Common myeloid progenitor, CD34-positive (primary cell): ENCODE data around the gene JAG2.

Experiments used
- CTCF ChIA-PET: fragments of 350-600 bp; sonication (Branson Sonifier 250); formaldehyde crosslinking; loops from one replicate; lab custom pipeline; 2021; ENCODE audit warnings: antibody characterized with exemption; lab: Charles Lee
- POLR2A ChIA-PET: fragments of 350-600 bp; sonication (Branson Sonifier 250); formaldehyde crosslinking; loops from one replicate; lab custom pipeline; 2021; ENCODE audit warnings: antibody characterized with exemption; lab: Charles Lee
- DNase-seq, 3 donors: peaks; one replicate each; pipeline versions ENCODE4 v3.0.0 to v3.0.0-alpha.2; 2013
- H3K27ac ChIP-seq, 2 experiments: 1 replicate in 1 of 2; 2 replicates in 1 of 2; pipeline ENCODE4 v1.7.0; 2013; ENCODE audit warnings: inconsistent platforms in 2 of 2, low read length in 2 of 2, mild to moderate bottlenecking in 2 of 2, low read depth in 1 of 2, moderate library complexity in 1 of 2; ENCODE audit not compliant: severe bottlenecking in 2 of 2, insufficient read depth in 1 of 2, poor library complexity in 1 of 2
- H3K27me3 ChIP-seq, 5 experiments: replicated peaks in 2 of 5; 1 replicate in 3 of 5; 2 replicates in 2 of 5; pipeline versions ENCODE4 v1.6.1 to v1.7.0; 2013; ENCODE audit warnings: low read length in 4 of 5, mild to moderate bottlenecking in 2 of 5, moderate library complexity in 2 of 5, inconsistent platforms in 1 of 5; ENCODE audit not compliant: insufficient read depth in 5 of 5, control insufficient read depth in 4 of 5
- H3K36me3 ChIP-seq, 4 experiments: 1 replicate in 2 of 4; 2 replicates in 2 of 4; pipeline versions ENCODE4 v1.6.1 to v1.7.0; 2013; ENCODE audit warnings: low read length in 3 of 4, control low read depth in 1 of 4, mild to moderate bottlenecking in 1 of 4; ENCODE audit not compliant: control insufficient read depth in 4 of 4, insufficient read depth in 4 of 4
- H3K4me1 ChIP-seq, 4 experiments: 1 replicate in 3 of 4; 2 replicates in 1 of 4; pipeline versions ENCODE4 v1.6.1 to v1.7.1; 2013; ENCODE audit warnings: low read length in 3 of 4, mild to moderate bottlenecking in 3 of 4, control low read depth in 1 of 4, inconsistent platforms in 1 of 4, moderate library complexity in 1 of 4; ENCODE audit not compliant: control insufficient read depth in 4 of 4, insufficient read depth in 4 of 4; ENCODE audit errors: control extremely low read depth in 1 of 4
- H3K4me3 ChIP-seq, 7 experiments: 1 replicate in 4 of 7; 2 replicates in 3 of 7; pipeline versions ENCODE4 v1.5.1 to v1.7.0; 2013; ENCODE audit warnings: mild to moderate bottlenecking in 7 of 7, low read length in 6 of 7, moderate library complexity in 6 of 7, inconsistent platforms in 2 of 7, low read depth in 2 of 7, control low read depth in 1 of 7; ENCODE audit not compliant: insufficient read depth in 4 of 7, control insufficient read depth in 1 of 7; ENCODE audit errors: extremely low read depth in 1 of 7
- H3K9me3 ChIP-seq, 5 experiments: 1 replicate in 4 of 5; 2 replicates in 1 of 5; pipeline versions ENCODE4 v1.6.1 to v1.7.1; 2013; ENCODE audit warnings: low read length in 4 of 5, mild to moderate bottlenecking in 2 of 5, inconsistent platforms in 1 of 5, low read depth in 1 of 5, moderate library complexity in 1 of 5; ENCODE audit not compliant: control insufficient read depth in 4 of 5, insufficient read depth in 2 of 5; ENCODE audit errors: control extremely low read depth in 1 of 5
- WGBS: methylation state at CpG from one replicate; pipeline ENCODE4 v1.1.5; 2013; ENCODE audit not compliant: insufficient coverage; 5-methylcytosine and 5-hydroxymethylcytosine counted together

JAG2 gene

DNA sequence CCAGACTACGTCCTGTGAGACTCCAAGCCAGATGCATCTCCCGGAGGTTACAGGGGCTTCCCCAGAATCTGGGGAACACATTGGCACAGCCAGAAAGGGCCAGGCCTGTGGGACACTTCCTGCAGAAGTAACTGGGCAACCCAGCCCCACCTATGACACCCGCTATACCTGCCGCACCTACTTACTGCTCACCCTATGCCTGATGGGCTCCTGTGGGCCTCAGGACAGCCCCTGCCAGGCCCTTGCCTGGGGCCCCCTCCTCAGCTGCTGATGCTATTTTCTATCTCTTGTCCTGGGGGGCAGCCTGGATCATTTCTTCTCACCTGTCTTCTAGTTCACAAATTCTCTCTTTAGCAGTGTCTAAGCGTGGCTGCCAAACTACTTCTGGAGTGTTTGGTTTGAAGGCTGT, 28.7 kb downstream of the JAG2 start:
- ChIA-PET CTCF (no interaction called here), POLR2A (no interaction called here)
- Histone ChIP-seq H3K27ac (no peak overlapping the region), H3K36me3 (no peaks in the 10 kb centered on the region), H3K4me3 (no peak overlapping the region), H3K9me3 (peaks cover 0 to 19% (median 11%) of the 10 kb centered on the region in 5 experiments), H3K4me1 (no peaks in the 10 kb centered on the region), H3K27me3 (no peaks in the 10 kb centered on the region)
- 100% methylated on average over 5 of the region's 5 CpGs for WGBS
- DNase-seq, result no peak

DNA sequence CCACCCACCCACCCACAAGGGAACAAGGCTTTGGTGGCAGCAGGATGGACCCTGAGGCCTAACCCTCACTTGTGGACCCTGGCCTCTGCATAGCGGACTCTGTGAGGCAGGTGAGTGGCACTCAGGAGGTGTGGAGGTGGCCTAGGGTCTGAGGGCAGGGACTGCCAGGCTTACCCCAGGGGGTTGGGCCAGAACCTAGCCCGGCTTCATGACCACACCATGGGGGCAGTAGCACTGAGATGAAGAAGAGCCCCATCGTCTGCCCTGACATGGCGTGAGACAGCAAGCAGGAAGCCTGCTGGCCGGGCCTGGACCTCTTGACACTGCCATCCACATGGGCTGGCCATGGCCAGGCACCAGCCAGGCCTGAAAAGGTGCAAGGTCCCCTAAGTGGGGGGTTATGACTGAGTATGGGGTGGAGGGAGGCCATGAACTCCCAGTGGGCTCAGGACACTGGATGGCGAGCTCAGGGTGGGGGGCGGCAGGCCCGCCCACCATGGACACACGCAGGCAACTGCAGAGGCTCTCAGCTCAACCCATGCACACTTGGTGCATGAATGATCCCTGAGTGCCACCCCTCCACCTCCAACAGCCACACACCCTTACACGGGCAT, 29.3 kb downstream of the JAG2 start:
- Histone ChIP-seq H3K4me3 (no peak overlapping the region), H3K9me3 (peaks cover 0 to 19% (median 11%) of the 10 kb centered on the region in 5 experiments), H3K27me3 (peaks cover 0 to 3% (median 0%) of the 10 kb centered on the region in 5 experiments), H3K4me1 (no peaks in the 10 kb centered on the region), H3K36me3 (no peaks in the 10 kb centered on the region), H3K27ac (no peak overlapping the region)
- DNase-seq, result no peak
- WGBS, result 70% methylated on average over 8 of the region's 10 CpGs
- ChIA-PET POLR2A (no interaction called here), CTCF (no interaction called here)

DNA sequence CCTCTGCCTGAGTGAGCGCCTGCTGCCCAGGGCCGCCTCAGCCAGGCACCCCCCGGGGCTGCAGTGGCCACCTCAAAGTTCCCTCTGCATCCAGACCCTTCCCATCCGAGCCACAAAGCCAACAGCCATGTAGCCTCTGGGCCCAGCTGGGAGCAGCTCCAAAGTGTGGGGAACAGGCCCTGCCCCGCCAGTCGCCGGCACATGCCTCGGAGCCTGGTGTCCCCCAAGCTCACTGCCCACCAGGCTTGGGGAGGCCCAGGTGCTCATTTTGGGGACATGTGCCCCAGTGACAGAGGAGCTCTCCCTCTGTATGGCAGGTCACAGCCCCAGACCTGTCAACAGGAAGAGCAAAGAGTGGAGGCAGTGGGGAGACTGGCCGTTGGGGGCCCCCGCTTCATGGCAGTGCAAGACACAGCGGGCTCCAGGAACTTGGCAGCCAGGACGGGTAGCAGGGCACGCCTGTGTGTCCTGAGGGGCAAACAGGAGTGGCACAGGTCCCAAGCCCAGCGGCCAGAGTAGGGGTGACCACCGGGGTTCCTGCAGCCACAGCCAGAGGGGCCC, 29.9 kb downstream of the JAG2 start:
- POLR2A ChIA-PET, result no interaction called here
- H3K4me3 ChIP-seq, result no peak overlapping the region

DNA sequence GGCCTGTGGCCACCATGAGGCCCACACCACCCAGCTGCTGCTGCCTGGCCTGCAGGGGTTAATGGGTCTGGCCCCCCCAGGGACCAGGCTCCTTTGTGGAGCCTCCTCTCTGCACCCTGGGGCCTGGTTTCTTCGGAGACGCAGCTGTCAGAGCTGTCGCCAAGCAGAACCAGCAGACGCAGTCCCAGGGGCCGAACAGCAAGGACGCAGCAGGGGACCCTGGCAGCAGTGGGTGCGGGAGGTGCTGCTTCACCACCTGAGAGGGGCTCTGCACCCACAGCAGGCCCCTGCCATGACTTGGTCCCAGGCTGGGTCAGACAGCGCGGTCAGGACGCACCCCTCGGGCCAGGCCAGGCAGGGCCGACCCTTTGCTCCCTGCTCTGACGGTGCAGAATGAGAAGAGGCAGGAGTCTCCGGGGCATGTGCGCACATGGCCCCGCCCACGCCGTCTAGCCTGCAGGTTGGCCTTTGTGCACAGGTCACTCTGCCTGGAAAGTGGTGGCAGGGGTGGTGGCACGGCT, 30.5 kb downstream of the JAG2 start:
- H3K27ac ChIP-seq, result no peak overlapping the region
- 98% methylated on average over 18 of the region's 19 CpGs for WGBS
- CTCF ChIA-PET, result interaction anchor here (0.6 to 0.9 kb wide), 2 partner anchors 63 to 306 kb away, joined by 3 read pairs; no protein-coding TSS in a partner anchor

More for the DNA sequence above, 29.9 kb downstream of the JAG2 start:
- no peak for DNase-seq
- Histone ChIP-seq H3K4me1 (no peaks in the 10 kb centered on the region), H3K36me3 (no peaks in the 10 kb centered on the region), H3K27ac (no peak overlapping the region), H3K27me3 (peaks cover 0 to 3% (median 0%) of the 10 kb centered on the region in 5 experiments), H3K9me3 (peaks cover 0 to 19% (median 11%) of the 10 kb centered on the region in 5 experiments)
- CTCF ChIA-PET, result no interaction called here
- 92% methylated on average over 11 of the region's 15 CpGs for WGBS

DNA sequence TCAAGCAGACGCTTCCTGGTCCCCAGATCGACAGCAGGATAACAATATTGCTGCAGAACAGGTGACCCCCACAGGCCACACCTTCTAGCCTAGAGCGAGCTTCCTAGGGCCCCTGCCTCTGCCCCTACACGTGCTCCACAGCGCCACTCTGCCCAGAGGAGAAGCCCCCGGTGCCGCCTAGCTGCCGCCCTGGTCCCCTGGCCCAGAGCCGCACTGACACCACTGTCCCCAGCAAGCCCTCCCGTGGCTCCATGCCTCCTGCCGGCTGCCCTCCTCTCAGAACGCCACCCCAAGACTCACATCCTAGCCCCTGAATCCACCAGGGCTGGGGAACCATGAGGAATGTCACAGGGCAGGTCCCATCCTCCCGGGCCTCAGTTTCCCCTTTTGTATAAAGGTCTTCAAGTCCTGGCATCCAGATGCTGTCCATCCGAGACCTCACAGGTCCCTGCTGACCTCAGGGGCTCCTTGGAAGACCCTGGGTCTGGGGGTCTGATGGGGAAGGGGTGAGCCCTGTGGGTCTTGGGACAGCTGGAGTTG, 31.0 kb downstream of the JAG2 start:
- H3K27ac ChIP-seq, result no peak overlapping the region
- 91% methylated on average over 10 of the region's 14 CpGs for WGBS
- POLR2A ChIA-PET, result no interaction called here

More for the DNA sequence above, 30.5 kb downstream of the JAG2 start:
- H3K4me1 ChIP-seq, result no peaks in the 10 kb centered on the region
- POLR2A ChIA-PET, result no interaction called here
- H3K4me3 ChIP-seq, result no peak overlapping the region
- H3K27me3 ChIP-seq, result peaks cover 0 to 6% (median 0%) of the 10 kb centered on the region in 5 experiments
- no peak for DNase-seq
- peaks cover 0 to 19% (median 11%) of the 10 kb centered on the region in 5 experiments for H3K9me3 ChIP-seq
- H3K36me3 ChIP-seq, result no peaks in the 10 kb centered on the region

DNA sequence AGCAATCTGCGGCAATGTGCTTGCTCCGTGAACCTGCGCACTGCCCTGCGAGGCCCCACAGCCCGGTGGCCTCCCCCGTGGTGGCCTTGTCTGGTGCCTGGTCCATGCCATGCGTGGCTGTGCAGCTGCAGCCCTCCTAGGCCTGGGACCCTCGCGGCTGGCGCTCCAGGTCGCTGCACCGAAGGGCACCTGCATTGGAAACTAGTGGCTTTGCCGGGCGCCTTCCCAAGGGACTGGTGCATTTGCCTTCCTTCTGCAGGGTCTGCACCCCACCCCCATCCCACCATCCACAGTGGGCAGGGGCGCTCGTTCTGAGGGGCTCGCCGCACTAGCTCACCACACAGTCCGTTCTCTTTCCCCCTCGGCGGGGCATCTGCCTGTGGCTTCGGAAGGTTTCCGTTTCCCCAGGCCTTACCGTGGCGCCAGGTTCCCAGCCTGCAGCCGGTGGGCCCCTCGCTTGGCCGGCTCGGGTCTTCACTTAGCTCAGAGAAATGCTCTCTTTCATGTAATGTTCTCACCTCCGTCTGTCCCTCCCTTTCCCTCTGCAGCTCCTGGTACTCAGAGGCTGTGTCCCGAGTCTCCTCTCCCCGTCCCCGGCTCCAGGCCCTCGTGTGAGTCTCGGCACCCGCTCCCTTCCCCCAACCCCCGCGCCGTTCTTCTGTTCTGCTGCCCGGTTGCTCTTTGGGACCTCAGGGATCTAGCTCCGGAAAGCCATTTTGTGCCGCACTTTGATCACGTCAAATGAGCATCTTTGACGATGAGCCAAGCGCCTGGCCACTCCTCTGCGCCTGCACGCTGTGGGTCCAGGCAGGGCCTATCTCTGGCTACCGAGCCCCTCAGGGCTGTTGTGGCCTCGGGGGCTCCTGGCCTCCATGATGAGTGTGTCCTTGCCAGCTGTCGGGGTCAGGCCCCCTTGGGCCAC, 31.9 kb downstream of the JAG2 start:
- no peak for DNase-seq
- H3K27ac ChIP-seq, result no peak overlapping the region
- 86% methylated on average over 44 of the region's 50 CpGs for WGBS
- ChIA-PET POLR2A (no interaction called here), CTCF (interaction anchor here (0.9 to 1.0 kb wide), 2 partner anchors 19 to 65 kb away, joined by 3 read pairs; no protein-coding TSS in a partner anchor)
- H3K4me1 ChIP-seq, result no peaks in the 10 kb centered on the region
- peaks cover 0 to 8% (median 0%) of the 10 kb centered on the region in 5 experiments for H3K27me3 ChIP-seq
- H3K36me3 ChIP-seq, result no peaks in the 10 kb centered on the region
- peaks cover 3 to 23% (median 11%) of the 10 kb centered on the region in 5 experiments for H3K9me3 ChIP-seq
- no peak overlapping the region for H3K4me3 ChIP-seq

More for the DNA sequence above, 31.0 kb downstream of the JAG2 start:
- no peak overlapping the region for H3K4me3 ChIP-seq
- no peaks in the 10 kb centered on the region for H3K4me1 ChIP-seq
- H3K9me3 ChIP-seq, result peaks cover 0 to 19% (median 11%) of the 10 kb centered on the region in 5 experiments
- DNase-seq, result no peak
- H3K36me3 ChIP-seq, result no peaks in the 10 kb centered on the region
- H3K27me3 ChIP-seq, result peaks cover 0 to 8% (median 0%) of the 10 kb centered on the region in 5 experiments
- CTCF ChIA-PET, result interaction anchor here (0.6 to 1.0 kb wide), 3 partner anchors 18 to 305 kb away, joined by 3 read pairs; no protein-coding TSS in a partner anchor
